WTC11 (cell line): ENCODE measurements around the gene TRIM42. TPM values are rescaled to one million over a fixed set of nuclear protein-coding genes. Genes with fewer than 3 reads are reported as not detected.

Experiments used
- ATAC-seq: fragments of 200-7000 bp; cut with Tn5 transposase; 2 replicates; pipeline ENCODE4 v1.10.0; 2021; ENCODE audit warnings: mild to moderate bottlenecking, moderate library complexity
- CTCF ChIA-PET: fragments of 300-600 bp; sonication (Branson Sonifier 250); formaldehyde crosslinking; loops from one replicate; lab custom pipeline; 2021; ENCODE audit warnings: antibody characterized with exemption; lab: Charles Lee
- POLR2A ChIA-PET: fragments of 350-600 bp; sonication (Branson Sonifier 250); formaldehyde crosslinking; loops from one replicate; lab custom pipeline; 2021; ENCODE audit warnings: antibody characterized with exemption; lab: Charles Lee
- DNase-seq: peaks from one replicate; pipeline ENCODE4 v3.0.0; 2021; ENCODE audit warnings: low spot score
- H3K27ac Mint-ChIP-seq: 2 replicates; pipeline ENCODE4 v1.8.0; 2021; ENCODE audit warnings: mixed read lengths
- H3K27me3 Mint-ChIP-seq: 2 replicates; pipeline ENCODE4 v1.8.0; 2021; ENCODE audit warnings: low read depth, mild to moderate bottlenecking, moderate library complexity, mixed read lengths
- H3K36me3 Mint-ChIP-seq: 2 replicates; pipeline ENCODE4 v1.8.0; 2021; ENCODE audit warnings: mixed read lengths
- H3K4me1 Mint-ChIP-seq: 2 replicates; pipeline ENCODE4 v1.8.0; 2022; ENCODE audit warnings: mixed read lengths
- H3K4me3 Mint-ChIP-seq: 2 replicates; pipeline ENCODE4 v1.8.0; 2021; ENCODE audit warnings: mild to moderate bottlenecking, moderate library complexity, mixed read lengths
- H3K9me3 Mint-ChIP-seq: 2 replicates; pipeline ENCODE4 v1.8.0; 2021; ENCODE audit warnings: mixed read lengths
- GTF2I ChIP-seq: fragments of 250-450 bp; sonication (Bioruptor Pico); conservative IDR thresholded peaks from 2 replicates; pipeline ENCODE4 v1.4.0; 2021; ENCODE audit warnings: mild to moderate bottlenecking
- HMGA2 ChIP-seq: fragments of 250-450 bp; sonication (Bioruptor Pico); IDR thresholded peaks from 2 replicates; pipeline ENCODE4 v1.4.0; 2021; ENCODE audit warnings: mild to moderate bottlenecking, moderate library complexity
- HMGXB4 ChIP-seq: sonication (generic); formaldehyde crosslinking; IDR thresholded peaks from 2 replicates; pipeline ENCODE4 v1.8.1; 2023; ENCODE audit warnings: mild to moderate bottlenecking, moderate library complexity, missing genetic modification reagents
- PREB ChIP-seq: sonication (generic); formaldehyde crosslinking; IDR thresholded peaks from 2 replicates; pipeline ENCODE4 v1.8.1; 2022; ENCODE audit warnings: mild to moderate bottlenecking, missing genetic modification reagents, moderate library complexity, borderline replicate concordance
- SMAD4 ChIP-seq: sonication (generic); formaldehyde crosslinking; IDR thresholded peaks from 2 replicates; pipeline ENCODE4 v1.8.0; 2022; ENCODE audit warnings: mild to moderate bottlenecking, missing genetic modification reagents
- STAT6 ChIP-seq: sonication (generic); formaldehyde crosslinking; conservative IDR thresholded peaks from 2 replicates; pipeline ENCODE4 v1.8.1; 2023; ENCODE audit warnings: mild to moderate bottlenecking, low read depth, missing genetic modification reagents, moderate library complexity
- TEAD1 ChIP-seq: sonication (generic); formaldehyde crosslinking; IDR thresholded peaks from 2 replicates; pipeline ENCODE4 v1.8.0; 2022; ENCODE audit warnings: mild to moderate bottlenecking, missing genetic modification reagents
- ZNF317 ChIP-seq: sonication (generic); formaldehyde crosslinking; IDR thresholded peaks from 2 replicates; pipeline ENCODE4 v1.8.1; 2023; ENCODE audit warnings: low read depth, mild to moderate bottlenecking, moderate library complexity, missing genetic modification reagents, borderline replicate concordance
- total RNA-seq: library from RNA; stranded (reverse); gene quantifications from 3 replicates; pipeline ENCODE4 v1.2.3, GENCODE V29; 2021
- TF ChIP-seq, protein P1 (sequence below): sonication (generic); formaldehyde crosslinking; IDR thresholded peaks from 2 replicates; pipeline ENCODE4 v1.8.1; 2023; ENCODE audit warnings: mild to moderate bottlenecking, missing genetic modification reagents, borderline replicate concordance
- TF ChIP-seq, protein P2 (sequence below): sonication (generic); formaldehyde crosslinking; IDR thresholded peaks from 2 replicates; pipeline ENCODE4 v1.8.0; 2023; ENCODE audit warnings: missing genetic modification reagents

TRIM42 gene
- total RNA-seq, 1 experiment from 2014 or later: not detected

DNA sequence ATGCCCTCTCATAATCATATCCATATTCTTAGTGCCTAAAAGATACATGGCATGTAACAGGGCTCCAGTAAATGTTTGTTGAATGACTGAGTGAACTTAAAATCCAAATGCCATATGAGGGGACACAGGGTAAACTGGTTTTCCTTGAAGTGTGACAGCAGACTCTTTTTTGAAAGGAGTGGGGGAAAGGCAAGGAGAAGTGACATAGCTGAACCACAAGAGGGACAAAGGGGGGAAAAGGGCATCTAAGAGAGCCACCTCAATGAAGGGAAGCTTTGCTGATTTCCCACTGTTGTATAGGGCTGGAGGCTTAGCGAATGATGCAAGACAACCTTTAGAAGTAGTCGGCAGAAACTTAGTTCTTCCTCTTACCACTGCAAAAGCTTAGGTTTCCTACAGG, 9.1 kb downstream of the TRIM42 start:
- CTCF ChIA-PET: no interaction called here

GRCh38 chr3:140695361-140696061, 17.6 kb downstream of the TRIM42 start:
- H3K9me3 Mint-ChIP-seq: peaks cover 3% of the 10 kb centered on the region; the same call in 1 of the 2 replicates
- H3K4me1 Mint-ChIP-seq: peaks cover 6% of the 10 kb centered on the region
- ATAC-seq (0 out of 2 replicates have a peak, but pooled peaks have one; percentile 28), DNase-seq (no peak)
- ChIA-PET CTCF (no interaction called here), POLR2A (no interaction called here)
- H3K27ac Mint-ChIP-seq: no peak overlapping the region
- H3K4me3 Mint-ChIP-seq: no peak overlapping the region
- no peaks in the 10 kb centered on the region for H3K36me3 Mint-ChIP-seq
- H3K27me3 Mint-ChIP-seq: no peaks in the 10 kb centered on the region
- TF ChIP-seq, protein P1, sequence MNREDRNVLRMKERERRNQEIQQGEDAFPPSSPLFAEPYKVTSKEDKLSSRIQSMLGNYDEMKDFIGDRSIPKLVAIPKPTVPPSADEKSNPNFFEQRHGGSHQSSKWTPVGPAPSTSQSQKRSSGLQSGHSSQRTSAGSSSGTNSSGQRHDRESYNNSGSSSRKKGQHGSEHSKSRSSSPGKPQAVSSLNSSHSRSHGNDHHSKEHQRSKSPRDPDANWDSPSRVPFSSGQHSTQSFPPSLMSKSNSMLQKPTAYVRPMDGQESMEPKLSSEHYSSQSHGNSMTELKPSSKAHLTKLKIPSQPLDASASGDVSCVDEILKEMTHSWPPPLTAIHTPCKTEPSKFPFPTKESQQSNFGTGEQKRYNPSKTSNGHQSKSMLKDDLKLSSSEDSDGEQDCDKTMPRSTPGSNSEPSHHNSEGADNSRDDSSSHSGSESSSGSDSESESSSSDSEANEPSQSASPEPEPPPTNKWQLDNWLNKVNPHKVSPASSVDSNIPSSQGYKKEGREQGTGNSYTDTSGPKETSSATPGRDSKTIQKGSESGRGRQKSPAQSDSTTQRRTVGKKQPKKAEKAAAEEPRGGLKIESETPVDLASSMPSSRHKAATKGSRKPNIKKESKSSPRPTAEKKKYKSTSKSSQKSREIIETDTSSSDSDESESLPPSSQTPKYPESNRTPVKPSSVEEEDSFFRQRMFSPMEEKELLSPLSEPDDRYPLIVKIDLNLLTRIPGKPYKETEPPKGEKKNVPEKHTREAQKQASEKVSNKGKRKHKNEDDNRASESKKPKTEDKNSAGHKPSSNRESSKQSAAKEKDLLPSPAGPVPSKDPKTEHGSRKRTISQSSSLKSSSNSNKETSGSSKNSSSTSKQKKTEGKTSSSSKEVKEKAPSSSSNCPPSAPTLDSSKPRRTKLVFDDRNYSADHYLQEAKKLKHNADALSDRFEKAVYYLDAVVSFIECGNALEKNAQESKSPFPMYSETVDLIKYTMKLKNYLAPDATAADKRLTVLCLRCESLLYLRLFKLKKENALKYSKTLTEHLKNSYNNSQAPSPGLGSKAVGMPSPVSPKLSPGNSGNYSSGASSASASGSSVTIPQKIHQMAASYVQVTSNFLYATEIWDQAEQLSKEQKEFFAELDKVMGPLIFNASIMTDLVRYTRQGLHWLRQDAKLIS: no peak
- no peak for TF ChIP-seq SMAD4 (CRISPR knock-in tag)
- TF ChIP-seq STAT6: no peak
- TF ChIP-seq GTF2I: no peak
- no peak for TF ChIP-seq HMGXB4 (CRISPR knock-in tag)
- TF ChIP-seq TEAD1 (CRISPR knock-in tag): no peak
- TF ChIP-seq PREB: no peak
- no peak for TF ChIP-seq HMGA2 (CRISPR knock-in tag)

More for the DNA sequence above, 9.1 kb downstream of the TRIM42 start:
- no peaks in the 10 kb centered on the region for H3K36me3 Mint-ChIP-seq
- TF ChIP-seq HMGXB4 (CRISPR knock-in tag): no peak
- TF ChIP-seq, protein P2, sequence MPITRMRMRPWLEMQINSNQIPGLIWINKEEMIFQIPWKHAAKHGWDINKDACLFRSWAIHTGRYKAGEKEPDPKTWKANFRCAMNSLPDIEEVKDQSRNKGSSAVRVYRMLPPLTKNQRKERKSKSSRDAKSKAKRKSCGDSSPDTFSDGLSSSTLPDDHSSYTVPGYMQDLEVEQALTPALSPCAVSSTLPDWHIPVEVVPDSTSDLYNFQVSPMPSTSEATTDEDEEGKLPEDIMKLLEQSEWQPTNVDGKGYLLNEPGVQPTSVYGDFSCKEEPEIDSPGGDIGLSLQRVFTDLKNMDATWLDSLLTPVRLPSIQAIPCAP (CRISPR knock-in tag): no peak
- TF ChIP-seq ZNF317 (CRISPR knock-in tag): 0 out of 2 replicates have a peak, but pooled peaks have one; percentile 18
- TF ChIP-seq STAT6: no peak
- no peak overlapping the region for H3K27ac Mint-ChIP-seq
- H3K27me3 Mint-ChIP-seq: peaks cover 3% of the 10 kb centered on the region; the same call in 1 of the 2 replicates
- H3K4me1 Mint-ChIP-seq: no peaks in the 10 kb centered on the region
- peaks cover 13% of the 10 kb centered on the region; the same call in 1 of the 2 replicates for H3K9me3 Mint-ChIP-seq
- POLR2A ChIA-PET: interaction anchor here (0.6 kb wide), 1 partner anchor 196 kb away, joined by 3 read pairs; no protein-coding TSS in a partner anchor
- H3K4me3 Mint-ChIP-seq: no peak overlapping the region
- ATAC-seq: no peak
- DNase-seq: no peak
